ENCODE data around the gene SECISBP2L.

DNA sequence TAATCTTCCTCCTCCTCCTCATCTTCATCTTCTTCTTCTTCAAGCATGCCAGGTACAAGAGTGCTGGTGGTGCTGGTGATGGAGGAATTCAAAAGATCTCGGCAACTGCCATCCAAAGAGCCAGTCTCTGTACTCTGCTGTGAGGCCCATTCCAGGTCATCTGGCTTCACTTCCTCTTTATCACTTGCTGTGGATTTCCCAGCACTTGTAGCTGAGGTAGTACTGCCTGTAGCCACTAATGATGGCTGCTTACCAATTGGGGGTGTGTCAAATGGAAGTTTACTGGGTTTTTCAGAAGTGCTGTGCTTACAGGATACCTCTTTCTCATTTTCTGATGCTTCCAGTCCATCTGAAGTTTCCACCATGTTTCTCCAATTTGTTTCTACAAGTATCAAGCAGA lies 53.7 kb downstream of the SECISBP2L start:
- TF ChIP-seq TAF1 (IDR thresholded peaks at IDR 0.05; ENCODE audit: borderline replicate concordance, insufficient read depth, low read length): no peak
- TF ChIP-seq, protein P1, sequence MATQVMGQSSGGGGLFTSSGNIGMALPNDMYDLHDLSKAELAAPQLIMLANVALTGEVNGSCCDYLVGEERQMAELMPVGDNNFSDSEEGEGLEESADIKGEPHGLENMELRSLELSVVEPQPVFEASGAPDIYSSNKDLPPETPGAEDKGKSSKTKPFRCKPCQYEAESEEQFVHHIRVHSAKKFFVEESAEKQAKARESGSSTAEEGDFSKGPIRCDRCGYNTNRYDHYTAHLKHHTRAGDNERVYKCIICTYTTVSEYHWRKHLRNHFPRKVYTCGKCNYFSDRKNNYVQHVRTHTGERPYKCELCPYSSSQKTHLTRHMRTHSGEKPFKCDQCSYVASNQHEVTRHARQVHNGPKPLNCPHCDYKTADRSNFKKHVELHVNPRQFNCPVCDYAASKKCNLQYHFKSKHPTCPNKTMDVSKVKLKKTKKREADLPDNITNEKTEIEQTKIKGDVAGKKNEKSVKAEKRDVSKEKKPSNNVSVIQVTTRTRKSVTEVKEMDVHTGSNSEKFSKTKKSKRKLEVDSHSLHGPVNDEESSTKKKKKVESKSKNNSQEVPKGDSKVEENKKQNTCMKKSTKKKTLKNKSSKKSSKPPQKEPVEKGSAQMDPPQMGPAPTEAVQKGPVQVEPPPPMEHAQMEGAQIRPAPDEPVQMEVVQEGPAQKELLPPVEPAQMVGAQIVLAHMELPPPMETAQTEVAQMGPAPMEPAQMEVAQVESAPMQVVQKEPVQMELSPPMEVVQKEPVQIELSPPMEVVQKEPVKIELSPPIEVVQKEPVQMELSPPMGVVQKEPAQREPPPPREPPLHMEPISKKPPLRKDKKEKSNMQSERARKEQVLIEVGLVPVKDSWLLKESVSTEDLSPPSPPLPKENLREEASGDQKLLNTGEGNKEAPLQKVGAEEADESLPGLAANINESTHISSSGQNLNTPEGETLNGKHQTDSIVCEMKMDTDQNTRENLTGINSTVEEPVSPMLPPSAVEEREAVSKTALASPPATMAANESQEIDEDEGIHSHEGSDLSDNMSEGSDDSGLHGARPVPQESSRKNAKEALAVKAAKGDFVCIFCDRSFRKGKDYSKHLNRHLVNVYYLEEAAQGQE (IDR thresholded peaks at IDR 0.05; ENCODE audit: insufficient read depth in 1 of 2, low read depth in 2 of 2, low read length in 2 of 2): no peak
- no peak for TF ChIP-seq POLR2AphosphoS5 (IDR thresholded peaks at IDR 0.05; ENCODE audit: low read depth, low read length)
- no peak for TF ChIP-seq FOXP2 (optimal IDR thresholded peaks at IDR 0.05; ENCODE audit: borderline replicate concordance, extremely low read depth, extremely low read length, insufficient read depth)
